WTC11 (cell line): Measurements from ENCODE around the gene TCEA2.

Experiments used
- ATF2 ChIP-seq: sonication (generic); formaldehyde crosslinking; IDR thresholded peaks from 2 replicates; pipeline ENCODE4 v1.8.1; 2022; ENCODE audit warnings: low read depth, missing genetic modification reagents, borderline replicate concordance
- ATF6 ChIP-seq: sonication (generic); formaldehyde crosslinking; IDR thresholded peaks from 2 replicates; pipeline ENCODE4 v1.8.1; 2023; ENCODE audit warnings: mild to moderate bottlenecking, missing genetic modification reagents
- CDX4 ChIP-seq: fragments of 250-450 bp; sonication (Bioruptor Pico); IDR thresholded peaks from 2 replicates; pipeline ENCODE4 v1.9.0; 2021; ENCODE audit warnings: moderate library complexity, mild to moderate bottlenecking, inconsistent platforms, borderline replicate concordance
- CREM ChIP-seq: sonication (generic); formaldehyde crosslinking; IDR thresholded peaks from 2 replicates; pipeline ENCODE4 v1.8.1; 2022; ENCODE audit warnings: mild to moderate bottlenecking, missing genetic modification reagents, moderate library complexity
- CTCF ChIP-seq: fragments of 200-600 bp; IDR thresholded peaks from 2 replicates; pipeline ENCODE4 v1.8.0; 2022; ENCODE audit warnings: antibody characterized with exemption
- ESRRA ChIP-seq: sonication (generic); formaldehyde crosslinking; IDR thresholded peaks from 2 replicates; pipeline ENCODE4 v1.8.1; 2022; ENCODE audit warnings: mild to moderate bottlenecking, missing genetic modification reagents, borderline replicate concordance
- NR3C1 ChIP-seq: sonication (generic); formaldehyde crosslinking; conservative IDR thresholded peaks from 2 replicates; pipeline ENCODE4 v1.8.1; 2023; ENCODE audit warnings: low read depth, mild to moderate bottlenecking, missing genetic modification reagents

- no peak for TF ChIP-seq CDX4
- no peak for TF ChIP-seq CTCF
- no peak for TF ChIP-seq ESRRA (CRISPR knock-in tag)
- TF ChIP-seq ATF2 (CRISPR knock-in tag) = no peak
- TF ChIP-seq ATF6 (CRISPR knock-in tag) = no peak
- TF ChIP-seq CREM = no peak
- no peak for TF ChIP-seq NR3C1 (CRISPR knock-in tag)
These were observed 51.5 kb downstream of the TCEA2 start for GRCh38 chr20:64114356-64114971.
